ENCODE data around the gene SCRT2. TPM values are rescaled to one million over a fixed set of nuclear protein-coding genes. Genes with fewer than 3 reads are reported as not detected.

The SCRT2 gene
- total and polyA plus RNA-seq, 2 of the 8 experiments (the other 6 are each of a cell fraction or from before 2014, with no cell fraction given), result 0.12 to 0.34 TPM

GRCh38 chr20:697826-698225 lies 22.2 kb upstream of the SCRT2 start:
- Histone ChIP-seq H4K20me1 (replicated peaks in 1 of 2; ENCODE audit: control insufficient read depth in 1 of 2, insufficient read depth in 2 of 2, low read length in 2 of 2) (no peaks in the 10 kb centered on the region), H3K23me2 (ENCODE audit: low read depth, low read length) (peaks cover 1% of the 10 kb centered on the region; the same call in 1 of the 2 replicates), H4K91ac (replicated peaks; ENCODE audit: insufficient read length, low read length) (no peak overlapping the region), H3K14ac (ENCODE audit: insufficient read length) (no peak overlapping the region), H3K9me3 (ENCODE audit: insufficient read depth in 2 of 2, low read depth in 1 of 2, low read length in 1 of 2) (no peaks in the 10 kb centered on the region), H3K79me2 (ENCODE audit: control insufficient read depth in 1 of 2, insufficient read depth in 2 of 2, low read length in 2 of 2) (no peaks in the 10 kb centered on the region), H2BK20ac (ENCODE audit: low read length) (no peak overlapping the region), H2BK12ac (ENCODE audit: low read depth, low read length) (0 out of 2 replicates have a peak overlapping the region, but pooled peaks have one; percentile 50), H3K4ac (replicated peaks; ENCODE audit: insufficient read length, low read depth, low read length) (no peak overlapping the region), H2BK5ac (ENCODE audit: low read depth, low read length) (no peak overlapping the region), H3K27ac (ENCODE audit: low read depth, low read length) (no peak overlapping the region), H3K79me1 (ENCODE audit: low read depth, low read length) (no peaks in the 10 kb centered on the region), H3K27me3 (replicated peaks in 1 of 4; ENCODE audit: control insufficient read depth in 3 of 4, extremely low read depth in 1 of 4, insufficient read depth in 3 of 4, low read length in 3 of 4) (no peaks in the 10 kb centered on the region), H3K56ac (replicated peaks; ENCODE audit: insufficient read length, low read depth, low read length) (no peak overlapping the region), H3K4me1 (replicated peaks in 1 of 4; ENCODE audit: control insufficient read depth in 3 of 4, insufficient read depth in 4 of 4, low read length in 3 of 4) (peaks cover 7 to 15% (median 10%) of the 10 kb centered on the region in 4 experiments), H3K9ac (replicated peaks in 1 of 4; ENCODE audit: extremely low read depth in 1 of 4, low read depth in 3 of 4, low read length in 3 of 4) (no peak overlapping the region), H4K5ac (ENCODE audit: insufficient read length, low read depth, low read length) (no peak overlapping the region), H4K8ac (ENCODE audit: extremely low read depth, insufficient read depth, low read length) (no peak overlapping the region), H3K23ac (ENCODE audit: insufficient read length) (no peak overlapping the region), H3K36me3 (ENCODE audit: control insufficient read depth in 2 of 4, insufficient read depth in 4 of 4, low read length in 3 of 4) (no peaks in the 10 kb centered on the region), H3K4me3 (ENCODE audit: extremely low read depth in 1 of 4, insufficient read depth in 2 of 4, low read depth in 3 of 4, low read length in 4 of 4) (no peak overlapping the region), H3K4me2 (ENCODE audit: insufficient read depth in 1 of 2, low read depth in 2 of 2, low read length in 2 of 2) (no peak overlapping the region), H2AK5ac (ENCODE audit: low read depth, low read length) (no peak overlapping the region), H2BK120ac (replicated peaks; ENCODE audit: low read depth, low read length) (no peak overlapping the region), H2AFZ (ENCODE audit: low read length) (peak overlapping the region; percentile 20; the same call in 1 of the 2 replicates), H2BK15ac (ENCODE audit: low read length) (no peak overlapping the region), H3K18ac (ENCODE audit: extremely low read depth, low read length) (no peak overlapping the region)
- DNase-seq (ENCODE audit: low read depth in 1 of 2, low spot score in 2 of 2), result no peak
- WGBS, 2 experiments (ENCODE audit: extremely low coverage in 1 of 2, insufficient coverage in 1 of 2, insufficient read length in 1 of 2, insufficient replicate concordance in 2 of 2, low coverage in 1 of 2, low lambda C conversion rate in 2 of 2, missing lambda C conversion rate in 1 of 2), result 83% methylated on average over 8 of the region's 9 CpGs; no CpG with 5 or more reads in 1 of the 2 experiments
- FAIRE-seq, result no peak
- CTCF ChIA-PET (ENCODE audit: partially characterized antibody), result no interaction called here
- POLR2A ChIA-PET (ENCODE audit: partially characterized antibody), result no interaction called here
- TF ChIP-seq ATF3 (IDR thresholded peaks at IDR 0.05; ENCODE audit: insufficient read depth, low read depth, low read length), result no peak
- no peak for TF ChIP-seq JUN (IDR thresholded peaks at IDR 0.05; ENCODE audit: low read depth, low read length)
- no peak for TF ChIP-seq ZNF274 (IDR thresholded peaks at IDR 0.05; ENCODE audit: borderline replicate concordance, extremely low read depth, low read length)
- TF ChIP-seq CTBP2 (IDR thresholded peaks at IDR 0.05; ENCODE audit: borderline replicate concordance, insufficient read depth, insufficient read length, low read length), result no peak
- no peak for TF ChIP-seq SRF (IDR thresholded peaks at IDR 0.05; ENCODE audit: low read depth, low read length)
- TF ChIP-seq POLR2AphosphoS5 (IDR thresholded peaks at IDR 0.05; ENCODE audit: low read depth, low read length), result no peak
- TF ChIP-seq CHD1 (IDR thresholded peaks at IDR 0.05; ENCODE audit: low read depth, low read length), result no peak
- TF ChIP-seq HDAC2 (IDR thresholded peaks at IDR 0.05; ENCODE audit: borderline replicate concordance in 1 of 2, low read depth in 2 of 2, low read length in 2 of 2), result no peak
- no peak for TF ChIP-seq BACH1 (IDR thresholded peaks at IDR 0.05; ENCODE audit: low read length)
- no peak for TF ChIP-seq SIX5 (IDR thresholded peaks at IDR 0.05; ENCODE audit: low read depth, low read length)
- no peak for TF ChIP-seq BCL11A (IDR thresholded peaks at IDR 0.05; ENCODE audit: low read depth in 2 of 2, low read length in 2 of 2)
- no peak for TF ChIP-seq CBX8 (IDR thresholded peaks at IDR 0.05; ENCODE audit: borderline replicate concordance, low read depth, low read length)
- no peak for TF ChIP-seq KDM5A (IDR thresholded peaks at IDR 0.05; ENCODE audit: low read length)
- no peak for TF ChIP-seq ASH2L (IDR thresholded peaks at IDR 0.05; ENCODE audit: low read length)
- TF ChIP-seq CHD2 (IDR thresholded peaks at IDR 0.05; ENCODE audit: low read length), result no peak
